Heart left ventricle (tissue), 13 donors: ENCODE data around the gene CRISP1.

Experiments used
- CTCF ChIP-seq, 12 donors: fragments of 200-600 bp; sonication (generic) in 4 of 12; IDR thresholded peaks; one replicate each; pipeline versions ENCODE4 v1.5.0 to v1.8.0; 2018 to 2022; ENCODE audit warnings: antibody characterized with exemption in 12 of 12, mild to moderate bottlenecking in 5 of 12
- POLR2A ChIP-seq, 2 donors: fragments of 450-650 bp; IDR thresholded peaks; one replicate each; pipeline ENCODE4 v1.6.1; 2017; ENCODE audit warnings: antibody characterized with exemption in 2 of 2, mild to moderate bottlenecking in 2 of 2, moderate library complexity in 2 of 2
- donor health status: ischemic (EF 13 %, LVEDD 7.1; RV severe dilation, severe dysfunction).
- donor health status: DM: no; HTN: yes; CAD: no.
- donor health status: DM: no; HTN: no; CAD: no.
- donor health status: ischemic (EF 25% LVEDD 6.9; RV normal size, moderate dysfunction).
- donor health status: ischemic (EF 25% LVEDD 5.7; RV mildly dilated, moderate dysfunction).
- donor health status: ischemic (EF 35%, LVEDD 5.7; RV mildly dilated, moderate dysfunction).
- donor health status: nonischemic (EF 11% LVEDD 7.7; RV severe dilation, severe dysfunction).
- donor health status: DM: yes; HTN: yes; CAD: no.
- donor health status: PGD.
- donor health status: ischemic (EF 29% LVEDD 5.4; RV normal size, mild dysfunction).
- donor health status: nonischemic (EF 23%, LVEDD 6.1; RV moderate dilation, normal function).

GRCh38 chr6:49815166-49815565, 51.2 kb downstream of the CRISP1 start:
- TF ChIP-seq POLR2A (IDR thresholded peaks at IDR 0.05) (no peak), CTCF (IDR thresholded peaks at IDR 0.05) (no peak)
